Fibroblast of the conjunctiva (primary cell): ENCODE measurements around the gene ZNF594.
A peak's percentile ranks its signal among the peaks of the same experiment; 100 is the strongest.
"Not testable (repeated sequence)": the region's sequence is repeated elsewhere in the genome, so short reads cannot be mapped to it uniquely, and the experiment has no call there.

ENCODE experiments used
- DNase-seq: peaks from one replicate; pipeline ENCODE4 v3.0.0-alpha.2; 2010; ENCODE audit warnings: low read depth

Gene ZNF594

DNA sequence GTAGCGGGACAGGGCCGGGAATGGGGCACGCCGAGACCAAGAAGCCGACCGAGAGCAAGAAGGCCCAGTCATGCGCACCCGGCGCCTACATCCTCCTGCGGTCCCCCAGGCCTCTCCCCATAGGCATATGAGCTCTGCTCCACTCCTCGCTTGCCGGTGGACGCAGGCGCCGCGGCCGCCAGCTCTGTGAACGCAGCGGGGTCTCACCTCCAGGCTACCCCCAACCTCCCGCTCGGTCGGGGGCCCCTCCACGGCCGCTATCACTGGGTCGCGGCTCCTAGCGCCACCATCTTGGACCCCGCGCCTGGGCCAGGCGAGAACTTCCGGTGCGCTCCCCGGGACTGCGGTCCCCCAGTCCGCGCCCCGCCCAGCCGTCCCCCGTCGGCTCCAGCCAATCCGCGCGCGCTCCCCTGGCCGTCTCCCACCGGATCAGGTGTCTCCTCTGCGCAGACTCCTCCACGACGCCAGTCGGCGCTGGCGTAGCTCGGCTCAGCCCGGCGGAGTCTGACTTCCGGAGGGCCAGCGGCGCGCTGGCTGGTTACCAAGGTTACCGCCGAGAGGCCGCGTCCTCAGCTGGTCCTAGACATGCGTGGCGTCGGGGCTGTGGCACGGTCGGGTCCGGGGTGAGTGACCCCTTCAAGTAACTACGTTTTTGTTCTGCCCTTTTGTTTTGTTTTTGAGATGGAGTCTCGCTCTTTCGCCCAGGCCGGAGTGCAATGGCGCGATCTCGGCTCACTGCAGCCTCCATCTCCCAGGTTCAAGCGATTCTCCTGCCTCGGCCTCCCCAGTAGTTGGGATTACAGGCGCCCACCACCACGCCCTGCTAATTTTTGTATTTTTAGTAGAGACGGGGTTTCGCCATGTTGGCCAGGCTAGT is at the start of gene ZNF594:
ZNF594 (minus strand) TSS at position 328 of the 877 bp plus-strand sequence. CDS start 7,612 bp downstream, outside the sequence.
- DNase-seq, result peak; percentile 93

DNA sequence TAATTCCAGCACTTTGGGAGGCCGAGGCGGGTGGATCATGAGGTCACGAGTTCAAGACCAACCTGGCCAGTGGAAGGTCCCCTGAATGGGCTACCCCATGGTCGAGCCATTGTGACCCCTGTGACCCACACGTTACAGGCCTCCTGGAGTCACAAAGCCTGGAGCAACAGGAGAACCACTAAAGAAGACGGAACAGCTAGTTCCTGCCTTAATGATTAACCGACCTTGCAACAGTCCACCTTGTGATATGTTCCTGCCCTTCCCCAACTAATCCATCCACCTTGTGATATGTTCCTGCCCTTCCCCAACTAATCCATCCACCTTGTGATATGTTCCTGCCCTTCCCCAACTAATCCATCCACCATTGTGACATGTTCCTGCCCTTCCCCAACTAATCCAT is 48.1 kb upstream of the ZNF594 start:
- not testable (repeated sequence) for DNase-seq

DNA sequence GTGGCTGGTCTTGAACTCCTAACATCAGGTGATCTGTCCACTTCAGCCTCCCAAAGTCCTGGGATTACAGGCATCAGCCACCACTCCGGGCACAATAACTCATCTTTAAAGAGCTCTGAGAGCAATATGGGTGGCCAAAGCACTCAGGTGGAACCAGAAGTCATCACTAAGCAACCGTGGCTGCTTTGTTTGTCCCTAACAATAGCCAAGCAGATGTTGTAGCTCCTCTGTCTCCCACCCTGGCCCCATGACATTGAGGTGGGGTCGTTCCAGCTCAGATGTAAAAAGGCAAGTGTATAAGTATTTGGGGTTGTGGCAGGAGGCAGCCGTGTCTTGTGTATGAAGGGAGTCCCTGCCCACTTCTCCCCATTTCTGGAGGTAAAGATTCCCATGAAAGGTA is 46.7 kb upstream of the ZNF594 start:
- no peak for DNase-seq

DNA sequence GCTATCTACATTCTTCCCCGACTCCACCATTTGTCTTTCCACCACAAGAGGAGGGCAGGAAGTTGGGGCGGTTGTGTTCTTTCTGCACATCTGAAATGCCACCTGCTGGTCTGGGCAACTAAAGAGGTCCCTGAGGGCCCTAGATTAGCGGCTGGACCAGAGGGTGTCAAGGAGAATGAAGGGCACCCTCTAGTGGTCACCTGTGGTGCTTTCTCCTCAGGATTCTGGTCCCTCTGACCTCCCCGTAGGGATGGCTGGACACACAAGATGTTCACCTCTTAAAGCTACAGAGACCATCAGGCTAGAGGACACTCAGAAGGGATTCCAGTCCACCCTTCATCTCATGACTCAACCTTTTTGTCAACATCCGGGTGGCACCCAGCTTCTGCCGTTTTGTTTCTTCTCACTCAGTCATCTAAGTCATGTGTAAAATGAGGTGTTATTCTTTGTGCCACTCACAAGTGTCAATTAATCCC is 45.9 kb upstream of the ZNF594 start:
- peak; percentile 33 for DNase-seq

DNA sequence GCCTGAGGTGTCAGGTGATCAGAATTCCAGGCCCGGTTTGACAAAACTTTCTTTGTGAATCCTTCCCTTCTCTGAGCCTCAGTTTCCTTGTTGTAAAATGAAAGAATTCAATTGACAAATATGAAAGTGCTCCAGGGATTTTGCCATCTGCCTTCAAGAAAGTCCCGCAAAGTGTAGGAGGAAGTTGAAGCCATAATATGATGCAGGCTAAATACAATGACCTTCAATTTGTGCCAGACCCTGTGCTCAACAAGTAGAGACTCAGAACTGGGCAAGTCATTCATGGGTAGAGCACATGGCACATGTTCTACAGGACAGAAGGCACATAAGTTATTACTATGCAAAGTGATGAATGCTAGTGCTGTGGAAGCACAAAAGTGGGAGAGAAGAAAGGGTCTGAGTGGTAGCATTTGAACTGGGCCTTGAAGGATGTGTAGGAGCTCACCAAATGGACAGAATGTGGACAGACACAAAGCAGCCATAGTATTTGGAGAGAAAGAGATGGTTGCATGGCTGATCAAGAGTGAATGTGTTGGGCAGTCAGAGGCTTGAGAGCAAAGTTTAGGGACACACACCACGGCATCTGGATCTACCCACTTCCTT is 45.4 kb upstream of the ZNF594 start:
- DNase-seq, result no peak

DNA sequence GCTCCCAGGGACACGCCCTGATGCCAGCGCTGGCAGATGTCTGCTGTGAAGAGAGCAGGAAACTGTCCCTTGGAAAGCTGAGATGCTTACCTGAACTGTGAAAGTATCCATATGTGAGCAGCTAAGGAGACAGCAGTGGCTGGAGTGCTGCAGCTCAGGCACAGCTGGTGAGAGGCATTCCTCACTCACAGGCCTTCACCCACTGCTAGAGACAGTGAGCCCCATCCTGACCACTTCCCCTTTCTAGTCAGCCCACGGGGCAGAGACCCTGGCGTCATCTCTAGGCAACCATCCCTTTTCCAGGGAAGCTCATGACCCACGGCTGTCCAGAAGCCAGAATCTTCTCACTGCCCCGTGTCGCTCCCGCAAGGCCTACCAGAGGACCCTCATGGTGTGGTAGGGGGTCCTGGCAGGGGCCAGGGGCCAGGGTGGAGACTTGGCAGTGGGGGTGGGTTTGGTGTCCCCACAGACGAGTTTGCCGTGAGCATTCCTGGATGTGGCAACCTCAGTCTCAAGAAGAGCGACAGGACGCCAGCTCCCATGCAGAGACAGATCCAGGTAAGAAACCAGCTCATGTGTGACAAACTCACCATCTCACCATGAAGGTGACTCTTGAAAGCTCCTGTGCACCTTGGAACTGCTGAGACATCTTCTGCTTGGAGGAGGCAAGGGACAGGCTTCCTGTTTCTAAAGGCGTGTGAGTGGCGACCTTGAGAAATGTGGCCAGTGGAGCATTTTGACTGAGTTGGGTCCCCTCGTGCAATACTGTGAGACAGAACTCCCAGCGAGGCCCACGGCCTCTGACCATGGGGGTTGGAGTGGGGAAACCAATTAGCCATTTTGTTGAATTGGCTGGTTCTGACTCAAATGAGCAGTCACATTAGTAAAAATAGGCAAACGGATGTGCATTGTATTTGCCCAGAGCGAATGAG is 43.2 kb upstream of the ZNF594 start, which contains the start of gene SCIMP:
SCIMP (minus strand) TSS at position 216 of the 932 bp plus-strand sequence; CDS start at position 111, 105 bp downstream.
- DNase-seq, result no peak

DNA sequence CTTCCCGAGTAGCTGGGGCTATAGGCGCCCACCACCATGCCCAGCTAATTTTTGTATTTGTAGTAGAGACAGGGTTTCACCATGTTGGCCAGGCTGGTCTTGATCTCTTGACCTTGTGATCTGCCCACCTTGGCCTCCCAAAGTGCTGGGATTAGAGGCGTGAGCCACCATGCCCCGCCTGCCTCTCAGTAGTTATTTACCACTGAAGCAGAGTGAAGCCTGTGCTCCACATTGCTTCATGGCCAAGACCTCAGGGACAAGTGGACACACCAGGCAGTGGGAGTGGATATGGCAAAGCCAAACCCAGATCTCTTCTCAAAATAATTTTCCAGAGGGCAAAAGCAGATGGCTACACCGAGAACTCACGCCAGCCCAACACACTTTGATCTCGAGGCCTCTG is 41.8 kb upstream of the ZNF594 start:
- not testable (repeated sequence) for DNase-seq

DNA sequence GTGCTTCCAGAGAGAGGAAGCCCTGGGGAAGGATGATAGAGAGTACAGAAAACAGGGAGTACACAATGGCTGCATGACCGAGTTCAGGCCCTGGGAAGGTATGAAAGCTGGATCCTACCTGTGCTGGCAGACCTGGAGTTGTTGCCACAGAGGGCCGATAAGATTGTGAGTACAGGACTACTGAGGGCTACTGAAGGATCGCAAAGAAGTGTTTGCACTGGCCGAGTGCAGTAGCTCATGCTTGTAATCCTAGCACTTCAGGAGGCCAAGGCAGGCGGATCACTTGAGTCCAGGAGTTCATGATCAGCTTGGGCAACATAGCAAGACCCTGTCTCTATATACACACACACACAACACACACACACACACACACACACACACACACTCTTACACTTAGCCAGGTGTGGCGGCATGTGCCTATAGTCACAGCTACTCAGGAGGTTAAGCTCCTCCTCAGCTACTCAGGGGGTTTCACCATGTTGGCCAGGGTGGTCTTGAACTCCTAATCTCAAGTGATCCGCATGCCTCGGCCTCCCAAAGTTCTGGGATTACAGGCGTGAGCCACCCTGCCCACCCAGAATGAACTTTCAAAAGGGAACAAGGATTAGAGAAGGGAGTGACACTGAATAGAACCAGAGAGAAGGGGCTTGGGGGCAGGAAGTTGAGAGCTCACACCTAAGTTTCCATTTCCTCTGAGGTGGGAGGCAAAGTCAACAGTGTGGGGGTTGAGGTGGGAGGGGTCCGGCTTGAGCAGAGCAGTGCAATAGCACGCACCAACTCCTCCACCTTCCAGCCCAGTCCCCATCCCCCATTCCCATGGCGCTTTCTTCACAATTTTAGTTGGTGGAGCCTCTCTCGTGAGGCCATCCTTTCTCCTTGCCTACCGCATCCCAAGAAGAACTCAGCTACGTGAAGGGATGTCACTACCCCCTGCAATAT is 35.5 kb upstream of the ZNF594 start:
- DNase-seq, result no peak

DNA sequence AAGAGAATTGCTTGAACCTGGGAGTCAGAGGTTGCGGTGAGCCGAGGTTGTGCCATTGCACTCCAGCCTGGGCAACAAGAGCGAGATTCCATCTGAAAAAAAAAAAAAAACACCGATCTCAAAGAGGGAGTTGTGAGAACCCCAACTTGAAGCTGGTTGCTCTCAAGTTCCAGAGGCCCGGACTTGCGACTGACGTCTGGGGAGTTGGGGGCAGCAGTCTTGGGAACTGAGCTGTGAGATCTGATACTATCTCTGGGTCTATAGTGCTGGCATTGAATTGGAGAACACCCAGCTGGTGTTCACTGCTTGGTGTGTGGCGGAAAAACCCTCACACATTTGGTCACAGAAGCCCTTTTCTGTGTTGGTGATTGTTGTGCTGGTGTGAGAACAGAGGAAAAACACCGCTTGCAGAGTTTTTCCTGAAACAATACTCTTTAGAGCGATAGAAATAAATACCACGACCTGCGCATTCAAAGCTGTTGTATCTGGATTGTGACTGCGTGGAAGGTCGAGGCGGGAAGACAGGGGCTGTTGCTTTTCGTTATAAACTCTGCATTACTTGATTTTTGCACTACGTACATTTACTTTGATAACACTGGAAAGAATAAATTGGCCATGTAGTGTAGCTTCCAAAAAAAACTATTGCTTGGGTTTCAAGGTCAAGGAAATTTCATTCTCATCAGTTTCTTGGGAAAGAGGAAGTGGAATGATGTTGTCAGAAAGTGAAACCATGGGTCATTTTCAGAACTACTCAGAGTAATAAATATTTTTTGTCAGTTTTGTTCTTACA is 34.2 kb upstream of the ZNF594 start:
- DNase-seq, result no peak

DNA sequence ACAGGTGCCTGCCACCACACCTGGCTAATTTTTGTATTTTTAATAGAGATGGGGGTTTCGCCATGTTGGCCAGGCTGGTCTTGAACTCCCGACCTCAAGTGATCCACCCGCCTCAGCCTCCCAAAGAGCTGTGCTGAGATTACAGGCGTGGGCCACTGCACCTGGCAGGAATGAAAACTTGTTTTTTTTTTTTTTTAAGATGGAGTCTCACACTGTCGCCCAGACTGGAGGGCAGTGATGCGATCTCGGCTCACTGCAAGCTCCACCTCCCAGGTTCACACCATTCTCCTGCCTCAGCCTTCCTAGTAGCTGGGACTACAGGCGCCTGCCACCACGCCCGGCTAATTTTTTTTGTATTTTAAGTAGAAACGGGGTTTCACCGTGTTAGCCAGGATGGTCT is 30.2 kb upstream of the ZNF594 start:
- DNase-seq, result not testable (repeated sequence)

DNA sequence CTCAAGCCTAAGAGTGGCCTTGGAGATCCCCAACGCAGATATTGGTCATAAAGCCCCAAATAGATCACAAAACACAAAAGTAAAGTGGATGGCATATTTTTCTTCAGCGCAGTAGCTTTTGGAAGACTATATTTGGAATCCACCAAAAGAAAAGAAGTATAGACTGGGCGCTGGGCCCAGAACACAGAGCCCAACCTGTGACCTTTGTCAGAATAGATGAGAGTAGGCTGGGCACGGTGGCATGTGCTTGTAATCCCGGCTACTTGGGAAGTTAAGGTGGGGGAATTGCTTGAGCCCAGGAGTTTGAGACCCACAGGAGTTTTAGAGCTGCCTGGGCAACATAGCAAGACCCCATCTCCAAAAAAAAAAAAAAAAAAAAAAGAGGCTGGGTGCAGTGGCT is 28.4 kb upstream of the ZNF594 start:
- no peak for DNase-seq

DNA sequence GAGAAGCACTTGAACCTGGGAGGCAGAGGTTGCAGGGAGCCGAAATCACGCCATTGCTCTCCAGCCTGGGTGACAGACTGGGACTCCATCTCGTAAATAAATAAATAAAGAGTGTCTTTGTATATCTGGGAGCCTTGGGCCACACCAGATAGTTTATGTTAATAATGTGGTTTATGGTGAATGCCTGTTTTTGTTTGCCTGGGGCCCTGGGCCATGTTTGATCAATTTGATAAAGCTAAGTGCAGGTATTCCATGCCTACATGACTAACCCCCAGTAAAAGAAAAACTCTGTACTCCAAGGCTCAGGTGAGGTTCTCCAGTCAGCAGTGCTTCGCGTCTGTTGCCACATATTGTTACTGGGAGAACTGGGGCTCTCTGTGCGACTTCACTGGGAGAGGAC is 27.9 kb upstream of the ZNF594 start:
- no peak for DNase-seq

DNA sequence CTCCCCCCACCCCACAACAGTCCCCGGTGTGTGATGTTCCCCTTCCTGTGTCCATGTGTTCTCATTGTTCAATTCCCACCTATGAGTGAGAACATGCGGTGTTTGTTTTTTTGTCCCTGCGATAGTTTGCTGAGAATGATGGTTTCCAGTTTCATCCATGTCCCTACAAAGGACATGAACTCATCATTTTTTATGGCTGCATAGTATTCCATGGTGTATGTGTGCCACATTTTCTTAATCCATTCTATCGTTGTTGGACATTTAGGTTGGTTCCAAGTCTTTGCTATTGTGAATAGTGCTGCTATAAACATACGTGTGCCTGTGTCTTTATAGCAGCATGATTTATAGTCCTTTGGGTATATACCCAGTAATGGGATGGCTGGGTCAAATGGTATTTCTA is 25.9 kb upstream of the ZNF594 start:
- not testable (repeated sequence) for DNase-seq

DNA sequence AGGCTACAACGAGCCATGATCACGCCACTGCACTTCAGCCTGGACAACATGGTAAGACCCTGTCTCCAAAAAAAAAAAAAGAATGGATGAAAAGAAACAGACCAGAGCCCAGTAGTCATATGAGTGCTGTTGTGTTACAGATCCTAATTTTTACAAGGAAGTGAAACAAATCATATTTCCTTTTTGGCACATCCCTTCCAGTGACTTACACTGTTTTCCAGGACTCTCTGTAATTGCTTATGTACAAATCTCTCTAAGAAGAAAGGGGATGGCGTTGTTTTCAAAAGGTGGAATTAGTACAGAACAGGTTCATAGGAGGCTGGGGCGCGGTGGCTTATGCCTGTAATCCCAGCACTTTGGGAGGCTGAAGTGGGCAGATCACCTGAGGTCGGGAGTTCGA is 19.8 kb upstream of the ZNF594 start:
- no peak for DNase-seq

DNA sequence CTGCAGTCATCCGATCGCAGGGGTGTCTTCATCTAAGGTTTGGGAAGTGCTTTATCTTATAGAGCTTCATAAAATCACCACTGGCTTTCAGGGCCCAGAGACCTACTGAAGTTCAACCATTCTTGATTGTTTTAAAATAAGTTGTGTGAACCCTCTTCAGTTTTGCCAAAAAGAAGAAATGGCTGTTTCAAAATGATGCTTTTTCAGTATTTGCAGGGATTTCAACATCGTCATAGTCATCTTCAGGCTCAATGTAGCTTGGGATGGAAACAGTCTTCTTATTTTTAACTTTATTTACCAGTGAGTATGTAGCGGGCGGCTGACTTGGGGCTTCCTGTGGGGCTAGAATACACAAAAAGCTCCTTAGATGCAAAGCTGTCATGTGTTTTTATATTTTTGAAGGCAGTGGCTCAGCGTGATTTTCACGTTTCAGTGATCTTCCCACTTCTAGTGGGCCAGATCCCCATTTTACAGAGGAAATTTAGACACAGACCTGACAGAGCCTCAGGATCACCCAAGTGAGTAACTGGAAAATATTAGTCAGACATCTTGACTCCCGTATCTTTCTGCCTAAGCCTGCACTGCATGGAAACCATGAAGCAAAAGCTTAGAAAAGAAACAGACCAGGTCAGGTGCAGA is 19.1 kb upstream of the ZNF594 start:
- no peak for DNase-seq

DNA sequence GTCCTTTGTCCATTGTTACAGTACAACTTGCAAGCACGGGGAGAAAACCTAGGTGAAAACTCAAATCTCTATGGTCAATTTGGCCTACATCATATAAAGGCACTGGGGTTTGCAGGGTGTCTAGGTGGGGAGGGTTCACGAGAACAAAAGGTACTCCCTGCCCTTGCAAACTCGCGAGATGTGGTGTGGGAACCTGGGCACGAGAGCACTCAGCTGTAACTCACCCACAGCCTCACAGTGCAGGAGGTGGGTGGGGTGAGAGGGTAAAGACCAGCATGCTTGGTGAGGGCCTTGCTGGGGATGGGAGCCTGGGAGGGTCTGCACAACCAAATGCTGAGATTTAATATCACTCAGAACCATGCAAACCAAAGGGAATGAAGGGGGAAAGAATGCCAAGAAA is 18.4 kb upstream of the ZNF594 start:
- DNase-seq, result no peak

DNA sequence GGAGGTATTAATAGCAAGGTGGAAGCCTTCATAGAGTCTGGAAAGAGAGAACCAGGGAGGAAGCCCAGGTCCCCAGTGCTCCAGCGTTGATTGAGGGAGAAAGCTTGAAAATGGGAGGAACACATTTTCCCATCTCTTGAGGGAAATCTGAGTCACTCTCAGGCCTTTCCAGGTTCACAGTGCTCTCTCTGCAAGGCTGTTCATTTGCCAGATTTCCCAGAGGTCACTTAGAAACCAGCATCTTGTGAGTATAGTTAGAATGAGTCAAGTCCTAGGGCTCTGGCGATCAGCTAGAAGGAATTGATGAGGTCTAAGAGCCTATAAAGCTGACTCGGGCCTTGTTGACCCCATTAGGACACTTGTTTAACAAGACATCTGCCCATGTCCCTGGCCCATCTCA is 17.7 kb upstream of the ZNF594 start:
- DNase-seq, result no peak

DNA sequence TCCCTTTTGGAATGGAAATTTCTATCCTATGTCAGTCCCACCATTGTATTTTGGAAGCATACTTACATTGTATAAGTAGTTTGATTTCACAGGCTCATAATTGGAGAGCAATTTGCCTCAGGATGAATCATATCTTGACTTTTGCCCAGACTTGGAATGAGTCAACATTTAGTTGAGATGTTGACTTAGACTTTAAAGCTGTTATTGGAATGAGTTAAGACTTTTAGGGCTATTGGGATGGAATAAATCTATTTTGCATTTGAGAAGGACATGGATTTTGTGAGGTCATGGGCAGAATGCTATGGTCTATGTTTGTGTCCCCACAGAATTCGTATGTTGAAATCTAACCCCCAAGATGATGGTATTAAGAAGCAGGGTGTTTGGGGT is 12.2 kb upstream of the ZNF594 start:
- peak; percentile 17 for DNase-seq

DNA sequence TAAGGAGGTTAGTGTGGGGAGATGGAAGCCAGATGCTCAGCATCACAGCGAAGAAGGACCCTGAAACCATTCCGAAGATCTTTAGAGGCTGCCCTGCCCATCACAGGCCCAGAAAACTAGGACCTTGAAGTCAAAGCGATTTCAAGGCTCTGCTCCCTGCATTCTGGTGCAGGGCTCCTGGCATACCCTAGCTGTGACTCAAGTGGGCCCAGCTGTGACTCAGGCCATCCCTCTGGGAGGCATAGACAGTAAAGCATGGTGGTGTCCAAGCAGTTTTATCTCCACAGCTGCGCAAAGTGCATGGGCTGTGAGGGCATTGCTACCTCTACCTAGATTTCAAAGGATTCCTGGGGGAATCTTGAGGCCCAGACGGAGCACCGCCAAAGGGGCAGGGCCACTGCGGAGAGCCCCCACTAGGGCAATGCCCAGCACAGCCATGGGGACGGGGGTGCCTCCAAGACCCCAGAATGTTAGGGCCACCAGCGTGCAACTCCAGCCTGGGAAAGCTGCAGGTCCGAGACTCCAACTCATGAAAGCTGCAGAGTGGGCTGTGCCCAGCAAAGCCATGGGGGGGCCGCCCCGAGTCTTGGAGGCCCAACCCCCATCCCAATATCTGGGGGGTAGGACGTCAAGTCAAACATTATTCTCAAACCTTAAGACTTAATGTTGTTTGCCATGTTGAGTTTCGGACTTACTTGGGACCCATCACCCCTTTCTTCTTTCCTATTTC is 11.7 kb upstream of the ZNF594 start:
- DNase-seq, result no peak
